Kidney tubule cell (primary cell): ENCODE results near the gene IGHMBP2.

Experiments used
- DNase-seq: peaks from one replicate; pipeline ENCODE4 v3.0.0-alpha.2; 2018; ENCODE audit warnings: low spot score

Gene IGHMBP2

DNA sequence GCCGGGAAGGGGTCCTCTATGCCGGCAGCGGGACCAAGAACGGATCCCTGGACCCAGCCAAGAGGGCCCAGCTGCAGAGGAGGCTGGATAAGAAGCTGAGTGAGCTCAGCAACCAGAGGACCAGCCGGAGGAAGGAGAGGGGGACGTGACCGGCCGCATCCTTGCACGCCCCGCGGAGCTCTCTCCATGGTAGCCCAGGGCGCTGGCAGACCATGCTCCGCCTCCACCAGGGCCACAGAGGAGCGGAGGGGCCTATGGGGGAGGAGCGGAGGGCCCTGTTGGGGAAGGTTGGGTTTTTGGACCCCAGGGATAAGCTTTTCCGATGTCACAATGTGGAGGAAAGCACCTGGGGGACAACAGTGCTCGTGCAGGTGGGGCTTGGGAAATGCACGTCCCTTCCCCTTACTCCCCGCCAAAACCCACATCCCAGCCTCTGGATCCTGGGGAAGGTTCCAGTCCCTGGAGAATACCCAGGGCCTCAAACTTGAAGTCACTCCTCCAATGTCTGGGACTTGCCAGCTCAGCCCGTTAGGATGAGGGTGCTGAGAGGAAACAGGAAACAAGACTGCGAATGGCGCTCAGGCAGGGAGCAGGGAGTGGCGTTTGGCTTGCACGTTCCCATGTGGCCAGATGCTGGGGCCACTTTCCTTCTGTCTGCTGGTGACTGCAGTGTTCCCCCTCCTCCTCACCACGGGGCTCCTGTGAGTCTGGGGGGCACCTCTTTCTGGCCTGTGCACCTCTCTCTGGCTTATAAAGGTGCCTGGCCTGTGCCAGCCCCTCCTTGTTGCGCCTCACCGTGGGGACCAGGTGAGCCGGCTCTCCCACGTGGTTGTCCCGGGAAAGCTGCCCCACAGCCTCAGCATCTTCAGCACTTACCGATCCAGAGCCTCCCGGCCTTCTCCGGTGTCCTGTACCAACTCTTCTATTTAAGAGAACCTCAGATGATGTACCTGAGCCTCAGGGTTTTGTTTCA, 36.2 kb downstream of the IGHMBP2 start:
- no peak for DNase-seq

DNA sequence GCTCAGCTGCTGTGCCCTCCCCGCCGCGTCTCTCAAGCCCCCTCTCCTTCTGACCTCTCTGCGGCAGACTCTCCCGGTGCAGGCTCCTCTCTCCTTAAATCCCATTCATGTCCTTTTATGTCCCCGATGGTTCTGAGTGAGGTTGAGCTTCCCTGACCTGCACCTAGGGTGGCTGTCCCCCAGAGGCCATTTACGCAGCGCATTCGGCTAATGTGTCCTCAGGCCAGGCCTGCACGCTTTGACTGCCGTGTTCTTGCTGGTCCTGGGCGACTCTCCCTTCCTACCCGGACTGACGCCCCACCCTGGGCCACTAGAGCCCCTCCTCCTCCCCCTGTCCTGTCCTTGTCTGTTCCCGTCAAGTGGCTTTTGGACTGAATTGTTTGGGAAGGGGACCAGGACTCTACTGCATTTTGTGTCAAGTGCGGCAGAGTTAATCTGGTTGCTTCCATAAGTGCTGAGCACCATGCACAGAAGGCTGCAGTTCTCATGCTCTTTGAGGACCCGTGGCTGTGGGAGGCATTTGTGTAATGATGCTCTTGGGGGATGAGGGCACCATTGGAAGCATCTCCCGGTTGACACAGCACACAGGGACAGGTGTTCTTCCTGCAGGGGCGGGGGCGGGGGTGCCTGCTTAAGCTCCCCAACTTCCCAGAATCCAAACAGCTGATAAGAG, 37.1 kb downstream of the IGHMBP2 start:
- no peak for DNase-seq

GRCh38 chr11:68941324-68942094, 37.8 kb downstream of the IGHMBP2 start:
- no peak for DNase-seq

DNA sequence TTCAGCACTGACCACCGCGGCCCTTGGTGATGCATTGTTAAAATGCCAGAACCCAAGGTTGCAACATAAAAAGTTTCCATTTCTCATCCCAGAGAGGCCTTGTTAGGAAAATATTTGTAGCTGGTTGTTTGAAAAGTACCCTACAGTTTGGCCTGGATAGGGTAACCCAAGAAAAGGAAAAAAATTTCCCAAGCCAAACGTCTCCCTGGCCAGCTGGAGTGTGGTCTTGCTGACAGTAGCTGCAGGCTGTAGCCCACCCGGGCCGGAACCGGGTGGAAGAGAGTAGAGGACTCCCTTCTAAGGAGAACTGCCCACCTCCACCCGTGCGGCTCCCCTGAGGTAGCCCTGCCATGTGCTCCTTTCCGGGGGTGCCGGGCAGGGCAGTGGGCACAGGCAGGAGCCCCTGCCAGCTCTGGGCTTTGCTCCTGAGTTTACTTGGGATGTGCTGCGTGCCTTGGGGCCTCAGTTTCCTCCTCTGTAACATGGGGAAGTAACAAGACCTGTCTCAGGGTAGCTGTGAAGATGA, 38.5 kb downstream of the IGHMBP2 start:
- no peak for DNase-seq

- DNase-seq = no peak
Measured at GRCh38 chr11:68942751-68943271, 39.1 kb downstream of the IGHMBP2 start.

GRCh38 chr11:68946416-68947090, 42.9 kb downstream of the IGHMBP2 start:
- peak; percentile 76 for DNase-seq

DNA sequence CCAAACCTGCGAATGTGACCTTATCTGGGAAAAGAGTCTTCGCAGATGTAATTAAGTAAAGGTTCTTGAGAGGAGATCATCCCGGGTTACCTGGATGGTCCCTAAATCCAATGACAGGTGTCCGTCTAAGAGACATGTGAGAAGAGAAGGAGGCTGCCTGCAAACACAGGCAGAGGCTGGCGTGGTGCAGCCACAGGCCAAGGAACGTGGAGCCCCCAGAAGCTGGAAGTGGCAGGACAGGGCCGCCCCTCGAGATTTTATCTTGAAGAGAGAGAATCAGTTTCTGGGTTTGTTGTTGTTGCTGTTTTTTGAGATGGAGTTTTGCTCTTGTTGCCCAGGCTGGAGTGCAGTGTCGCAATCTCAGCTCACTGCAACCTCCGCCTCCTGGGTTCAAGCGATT, 43.5 kb downstream of the IGHMBP2 start:
- no peak for DNase-seq

DNA sequence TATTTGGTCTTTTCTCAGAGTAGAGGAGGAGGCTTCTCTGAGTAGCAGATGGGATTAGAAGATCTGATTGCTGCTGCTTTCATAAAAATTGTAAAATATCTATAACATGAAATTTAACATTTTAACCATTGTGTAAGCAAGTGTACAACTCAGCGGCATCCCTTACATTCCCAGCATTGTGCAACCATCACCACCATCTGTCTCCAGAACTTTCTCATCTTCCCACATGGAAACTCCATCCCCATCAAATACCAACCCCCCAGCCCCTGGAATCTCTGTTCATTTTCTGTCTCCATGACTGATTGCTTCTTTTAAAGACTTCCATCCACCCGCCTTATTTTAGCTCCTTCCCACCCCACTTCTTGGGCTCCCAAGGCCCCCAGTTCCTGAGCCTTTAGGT, 44.8 kb downstream of the IGHMBP2 start:
- no peak for DNase-seq

GRCh38 chr11:68948935-68949334, 45.2 kb downstream of the IGHMBP2 start:
- no peak for DNase-seq

DNA sequence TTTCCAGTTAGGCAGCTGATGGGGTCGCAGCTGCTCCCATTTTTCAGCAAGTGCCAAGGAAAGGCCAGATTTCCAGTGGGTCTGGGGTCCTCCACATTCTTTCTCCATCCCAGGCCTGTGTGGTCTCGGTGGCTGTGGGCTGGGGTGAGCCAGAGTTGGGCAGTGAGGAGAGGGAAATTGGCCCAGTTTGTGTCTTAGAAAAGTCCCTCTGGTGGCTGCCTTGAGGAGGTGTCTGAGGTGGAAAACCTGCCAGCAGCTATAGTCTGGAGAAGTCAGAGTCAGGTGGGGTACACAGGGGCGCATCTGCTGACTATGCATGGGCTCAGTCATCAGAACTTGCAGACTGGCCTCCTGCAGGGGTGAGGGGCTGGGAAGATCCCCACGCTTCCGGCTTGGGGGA, 46.6 kb downstream of the IGHMBP2 start:
- DNase-seq = no peak

- no peak for DNase-seq
Measured at GRCh38 chr11:68950762-68951161, 47.1 kb downstream of the IGHMBP2 start.

DNA sequence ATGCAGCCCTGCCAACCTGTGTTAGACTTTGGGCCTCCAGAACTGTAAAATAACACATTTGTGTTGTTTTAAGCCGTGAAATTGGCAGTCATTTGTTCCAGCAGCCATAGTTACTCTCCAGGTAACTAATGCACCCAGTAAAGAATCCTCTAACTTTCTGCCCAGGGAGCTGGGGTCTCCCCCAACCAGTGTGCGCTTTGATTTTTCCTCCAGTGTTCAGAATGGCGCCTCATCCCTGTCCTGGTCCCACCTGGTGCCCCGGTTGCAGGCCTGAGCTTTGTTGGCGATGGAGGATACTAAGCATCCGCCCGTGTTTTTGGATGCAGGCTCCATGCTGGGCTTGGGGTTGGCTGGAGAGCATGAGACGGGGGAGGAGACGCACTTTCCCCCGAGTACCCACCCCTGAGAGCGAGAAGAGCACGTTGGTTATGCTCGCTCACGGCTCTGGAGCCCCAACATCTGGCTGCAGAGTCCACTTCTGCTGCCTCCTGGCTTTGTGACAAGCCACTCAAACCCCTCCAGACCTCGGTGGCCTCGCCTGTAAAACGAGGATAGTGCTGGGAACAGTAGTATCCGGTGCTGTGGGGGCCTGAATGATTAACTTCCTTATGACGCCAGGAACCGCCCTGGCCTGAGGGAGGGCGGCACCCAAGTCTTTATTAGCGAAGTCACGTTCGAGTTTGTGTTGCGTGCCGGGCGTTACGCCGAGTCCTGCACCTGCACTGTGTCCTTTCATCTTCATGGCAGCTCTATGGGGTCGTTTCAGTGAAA, 51.3 kb downstream of the IGHMBP2 start:
- DNase-seq = peak; percentile 62

GRCh38 chr11:68955607-68955958, 51.9 kb downstream of the IGHMBP2 start:
- no peak for DNase-seq

- no peak for DNase-seq
Measured at GRCh38 chr11:68956142-68956541, 52.5 kb downstream of the IGHMBP2 start.

DNA sequence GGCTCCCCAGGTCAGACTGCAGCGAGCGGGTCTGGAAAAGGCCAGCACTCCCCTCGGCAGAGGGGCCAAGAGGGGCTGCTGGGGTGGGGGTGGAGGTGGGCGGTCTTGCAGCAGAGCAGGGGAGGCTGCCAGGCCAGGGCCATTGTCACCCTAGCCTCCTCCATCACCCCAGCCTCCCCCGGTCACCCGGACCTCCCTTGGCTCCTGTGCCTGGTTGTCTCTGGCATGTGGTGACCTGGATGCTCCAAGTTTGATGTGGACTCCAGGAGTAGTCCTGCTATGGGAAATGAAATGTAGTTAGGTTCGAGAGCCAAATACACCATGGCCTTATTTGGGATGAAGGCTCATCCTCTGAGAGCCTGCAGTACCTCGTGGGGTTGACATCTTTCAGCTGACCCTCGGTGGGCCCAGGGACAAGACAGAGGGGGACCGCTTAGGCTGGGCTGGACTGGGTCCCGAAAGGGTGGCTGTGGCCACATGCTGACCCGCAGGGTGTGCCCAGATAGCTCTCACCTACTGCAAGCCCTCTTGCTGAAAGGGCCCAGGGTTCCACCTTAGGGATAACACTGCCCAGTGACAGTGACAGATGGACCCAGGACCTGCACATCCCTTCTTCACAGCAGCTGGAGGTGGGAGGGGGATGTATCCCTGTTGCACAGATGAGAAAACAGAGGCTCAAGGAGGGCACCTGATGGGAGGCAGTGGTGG, 53.0 kb downstream of the IGHMBP2 start:
- no peak for DNase-seq

DNA sequence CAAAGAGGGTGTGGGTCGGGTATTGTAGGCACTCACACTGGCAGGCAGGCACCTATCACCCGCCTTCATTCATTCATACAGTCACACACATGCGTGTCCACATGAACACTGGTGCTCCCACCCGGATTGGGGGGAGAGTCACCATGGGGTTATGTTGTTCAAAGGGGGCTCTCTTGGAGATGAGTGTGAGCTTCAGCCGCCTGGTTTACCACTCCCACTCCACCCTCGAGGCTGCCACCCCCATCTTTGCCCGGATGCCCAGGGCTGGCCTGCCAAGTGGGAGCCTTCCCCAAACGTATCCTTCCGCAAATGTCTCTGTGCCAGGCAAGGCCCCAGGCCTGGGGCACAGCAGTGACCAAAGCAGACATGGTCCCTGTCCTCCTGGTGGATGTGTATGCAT, 54.5 kb downstream of the IGHMBP2 start:
- DNase-seq = no peak

DNA sequence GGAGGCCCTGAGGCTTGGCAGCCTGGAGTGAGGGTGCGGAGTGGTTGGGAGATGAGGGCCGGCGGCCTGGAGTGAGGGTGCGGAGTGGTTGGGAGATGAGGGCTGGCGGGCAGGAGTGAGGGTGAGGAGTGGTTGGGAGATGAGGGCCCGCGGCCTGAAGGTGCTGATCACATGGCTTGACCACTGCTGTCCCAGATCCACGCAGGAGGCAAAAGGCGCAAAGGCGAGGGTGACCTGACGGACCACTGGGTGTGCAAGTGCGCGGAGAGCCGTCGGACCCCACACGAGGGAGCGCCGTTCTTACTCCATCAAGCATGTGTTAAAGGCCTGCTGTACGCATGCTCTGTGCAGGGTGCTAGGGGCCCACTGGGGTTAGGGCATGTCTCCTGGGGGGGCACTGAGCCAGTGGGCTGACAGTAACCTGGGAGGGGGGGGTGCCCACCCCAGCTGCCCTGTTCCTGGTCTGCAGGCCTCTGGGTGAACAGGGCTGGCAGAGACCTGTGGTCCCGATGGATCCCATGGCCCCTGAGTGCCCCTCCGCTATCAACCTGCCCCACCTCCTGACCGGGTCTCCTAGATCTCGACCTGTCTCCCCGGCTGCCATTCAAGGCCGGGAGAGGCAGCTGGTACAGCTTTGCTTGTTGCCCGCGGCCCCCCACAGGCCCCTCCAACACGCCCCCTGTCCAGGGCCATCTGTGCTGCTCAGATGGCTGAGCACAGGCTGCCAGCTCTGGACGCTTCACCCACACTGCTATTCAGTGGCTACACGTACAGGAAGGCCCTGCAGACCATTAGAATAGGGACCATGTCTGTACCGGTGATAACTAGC, 56.0 kb downstream of the IGHMBP2 start:
- DNase-seq = no peak

DNA sequence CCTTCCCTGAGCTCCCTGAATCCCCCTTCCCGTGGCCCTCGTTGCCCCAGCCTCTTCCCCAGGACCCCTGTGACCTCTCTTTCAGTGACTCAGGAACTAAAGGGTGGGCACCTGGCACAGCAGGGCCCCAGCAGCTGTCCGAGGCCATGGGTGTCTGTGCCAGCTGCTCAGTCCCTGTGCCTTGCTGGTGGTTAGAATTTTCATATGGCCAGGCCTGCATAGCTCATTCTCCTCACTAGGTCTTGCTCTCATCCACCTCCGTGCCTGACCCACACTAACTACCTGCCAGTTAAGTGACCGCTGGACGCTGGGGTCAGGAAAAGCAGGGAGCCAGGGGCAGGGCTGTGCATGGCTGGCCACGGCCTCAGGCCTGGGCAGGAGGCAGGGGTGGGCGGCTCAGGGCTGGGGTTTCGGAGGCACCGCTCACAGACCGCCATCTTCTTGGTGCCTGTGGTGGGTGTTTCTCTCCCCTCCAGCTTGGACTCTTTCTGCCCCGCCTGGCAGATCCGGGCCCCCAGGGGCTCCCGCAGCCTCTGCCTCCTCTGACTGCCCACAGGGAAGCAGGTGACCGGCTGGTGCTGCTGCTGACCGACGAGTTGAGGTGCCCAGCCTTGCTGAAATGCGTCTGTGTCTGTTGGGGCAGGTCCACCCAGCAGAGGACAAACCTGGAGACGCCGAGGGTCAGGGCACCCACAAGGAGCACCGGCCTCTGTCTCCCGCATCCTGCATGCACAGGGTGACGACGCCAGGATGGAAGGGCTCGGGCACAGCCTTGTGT, 56.8 kb downstream of the IGHMBP2 start:
- DNase-seq = no peak
